Uterine smooth muscle cell (primary cell): ENCODE data around the gene PTPRH. TPM values are rescaled to one million over a fixed set of nuclear protein-coding genes. Genes with fewer than 3 reads are reported as not detected.

ENCODE experiments used
- total RNA-seq: library from RNA; depleted of rRNA; stranded (reverse); fragments of >200 nt; gene quantifications from 2 replicates; pipeline ENCODE4 v1.2.3, GENCODE V29; 2014

Gene PTPRH
- total RNA-seq = 7.4 and 15.3 TPM in 2 replicates

DNA sequence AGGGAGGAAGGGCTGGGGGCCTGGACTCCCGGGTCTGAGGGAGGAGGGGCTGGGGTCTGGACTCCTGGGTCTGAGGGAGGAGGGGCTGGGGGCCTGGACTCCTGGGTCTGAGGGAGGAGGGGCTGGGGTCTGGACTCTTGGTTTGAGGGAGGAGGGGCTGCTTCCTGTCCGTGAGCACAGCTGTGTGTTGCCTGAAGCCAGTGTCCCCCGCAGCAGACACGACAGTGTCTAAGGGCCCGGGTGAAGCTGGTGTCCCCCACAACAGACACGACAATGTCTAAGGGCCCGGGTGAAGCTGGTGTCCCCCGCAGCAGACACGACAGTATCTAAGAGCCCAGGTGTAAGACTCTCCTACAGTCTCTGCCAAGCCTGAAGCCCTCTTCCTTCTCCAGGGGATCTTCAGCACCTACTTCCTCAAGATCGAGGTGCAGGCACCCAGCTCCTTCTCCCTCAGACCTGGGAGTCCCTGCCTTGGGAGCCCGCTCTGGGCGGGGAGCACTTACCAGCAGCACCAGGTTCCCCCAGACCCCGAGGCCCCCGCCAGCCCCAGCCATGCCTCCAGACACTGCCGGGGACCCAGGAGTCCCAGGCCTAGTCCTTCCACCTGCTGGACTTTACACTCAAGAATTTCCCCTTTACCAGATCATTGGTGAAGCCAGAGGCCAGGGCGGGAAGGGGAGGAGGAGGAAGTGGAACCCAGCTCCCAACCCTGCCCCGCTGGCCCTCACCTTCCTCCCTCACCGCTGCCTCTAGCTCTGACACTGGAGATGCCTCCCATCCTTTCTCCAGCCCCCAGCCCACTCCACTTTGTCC lies at the start of gene PTPRH:
Gene PTPRH, minus strand, starts transcription at position 622 of the 813 bp plus-strand sequence. Its CDS starts 68 bp downstream, at position 554.

DNA sequence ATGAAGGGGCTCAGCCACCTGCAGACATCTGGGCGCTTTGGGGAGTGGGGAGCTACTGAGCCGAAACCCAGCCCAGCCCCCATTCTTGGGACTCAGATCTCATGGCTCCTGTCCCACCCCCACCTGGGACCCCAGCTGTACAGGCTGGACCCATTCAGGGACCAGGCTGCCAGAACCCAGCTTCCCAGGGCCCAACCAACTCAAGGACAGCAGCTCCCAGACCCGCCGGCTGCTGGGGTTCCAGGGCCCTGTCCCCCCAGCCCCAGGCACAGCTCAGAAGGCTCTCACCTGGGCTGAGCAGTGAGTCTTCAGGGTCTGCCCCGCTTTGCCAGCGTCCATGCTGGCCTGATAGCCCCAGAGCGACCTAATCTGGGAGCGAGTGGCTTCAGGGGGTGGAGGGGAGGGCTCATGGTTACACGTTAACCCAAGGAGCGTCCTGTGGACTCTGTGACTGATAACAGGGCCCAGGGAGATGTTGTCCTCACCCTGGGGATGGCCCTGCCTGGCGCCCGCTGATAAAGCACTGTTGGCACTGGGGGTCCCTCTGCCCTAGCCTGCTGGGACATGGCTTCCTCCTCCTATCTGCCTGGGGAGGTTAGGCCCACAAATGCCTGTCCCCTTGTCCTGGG lies 19.2 kb upstream of the PTPRH start, which contains the start of gene TMEM86B:
Gene TMEM86B, minus strand, starts transcription at position 361 of the 629 bp plus-strand sequence. Its CDS starts 22 bp downstream, at position 339.

GRCh38 chr19:55179606-55180484 lies 29.5 kb downstream of the PTPRH start, which contains the start of gene SYT5:
Gene SYT5 (minus strand): TSS chr19:55180289. CDS start chr19:55179041, 1,248 bp downstream.

GRCh38 chr19:55166530-55167268 lies 42.6 kb downstream of the PTPRH start, which contains the start of gene DNAAF3:
Gene DNAAF3 (minus strand): TSS chr19:55166613. CDS start chr19:55166413, 200 bp downstream.

DNA sequence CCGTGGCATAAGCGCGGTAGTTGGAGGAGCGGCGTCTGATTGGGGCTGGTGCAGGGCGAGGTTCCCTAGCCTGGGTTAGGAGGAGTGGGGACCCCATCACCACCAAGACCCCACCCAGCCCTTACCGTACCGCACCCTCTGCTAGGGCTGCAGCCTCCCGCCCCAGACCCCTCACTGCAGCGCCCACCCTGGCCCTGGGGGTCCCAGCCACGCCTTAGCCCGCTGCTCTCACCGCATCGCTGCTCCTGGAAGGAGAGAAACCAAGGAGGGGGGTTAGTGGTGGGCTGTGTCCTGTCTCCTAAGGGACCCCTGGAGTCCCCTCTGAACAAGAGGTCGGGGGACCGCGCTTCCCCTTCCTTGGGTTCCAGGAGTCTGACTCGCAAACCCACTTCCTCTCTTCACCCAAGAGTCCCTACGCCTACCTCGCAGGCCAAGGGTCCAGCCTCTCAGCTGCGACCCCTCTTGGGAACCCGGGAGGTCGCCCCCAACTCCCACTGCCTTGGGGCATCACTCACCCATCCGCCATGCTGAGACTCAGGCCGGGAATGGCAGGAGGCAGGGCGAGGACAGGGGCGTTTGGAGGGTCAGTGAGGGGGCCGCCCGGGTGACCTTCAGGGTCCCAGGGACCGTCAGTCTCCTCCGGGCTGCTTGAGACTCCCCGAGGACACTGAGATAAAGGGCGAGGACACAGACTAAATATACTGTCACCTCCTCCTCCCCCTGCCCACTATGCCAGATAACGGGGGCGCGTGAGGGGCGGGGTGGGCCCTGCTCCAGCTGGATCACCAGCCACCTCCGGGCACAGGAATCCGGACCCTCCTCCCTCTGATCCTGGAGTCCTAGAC lies 52.0 kb downstream of the PTPRH start, which contains the start of gene TNNI3:
Gene TNNI3, minus strand, starts transcription at position 669 of the 845 bp plus-strand sequence. Its CDS starts 143 bp downstream, at position 526.

DNA sequence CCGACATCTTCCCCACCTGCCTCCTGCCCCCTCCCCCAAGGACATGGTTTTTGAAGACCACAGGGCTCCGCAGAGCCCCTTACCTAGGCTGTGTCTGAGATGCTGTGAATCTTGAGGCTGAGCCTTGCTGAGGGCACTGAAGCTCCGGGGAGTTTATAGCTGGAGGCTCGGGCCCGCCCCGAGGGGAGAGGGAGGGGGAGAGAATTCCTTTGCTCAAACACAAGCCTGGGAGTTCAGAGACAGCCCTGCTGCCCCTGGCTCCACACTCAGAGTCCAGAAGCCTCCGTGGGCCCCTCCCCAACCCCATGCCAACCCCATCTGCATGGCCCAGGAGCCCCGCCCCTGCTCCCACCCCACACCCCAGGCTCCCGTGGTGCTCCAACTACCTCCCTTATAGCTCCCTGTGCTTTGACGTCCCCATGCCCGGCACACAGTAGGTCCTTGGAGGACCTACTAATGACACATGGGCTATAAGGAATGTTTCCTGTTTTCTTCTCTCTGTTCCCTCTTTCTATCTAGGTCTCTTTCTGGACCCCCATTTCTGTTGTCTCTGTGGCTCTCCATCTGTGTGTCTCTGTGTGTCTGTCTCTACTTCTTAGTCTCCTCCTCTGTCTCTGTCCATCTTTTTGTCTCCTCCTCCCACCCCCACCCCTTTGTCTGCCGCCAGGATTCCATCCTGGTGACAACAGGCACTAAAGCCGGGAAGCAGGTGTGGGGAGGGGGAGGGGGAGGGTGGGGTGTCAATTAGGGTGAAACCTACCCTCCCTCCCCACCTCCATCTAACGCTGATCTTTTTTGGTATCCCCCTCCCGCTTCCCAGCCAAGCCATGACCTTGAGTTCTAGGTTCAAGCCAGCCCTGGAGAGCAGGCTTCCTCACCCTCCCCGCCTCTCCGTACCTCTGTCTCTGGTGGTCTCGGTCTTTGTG lies 60.0 kb downstream of the PTPRH start, which contains the start of gene TNNT1:
Gene TNNT1, minus strand, starts transcription at position 129 of the 926 bp plus-strand sequence. CDS start 2,049 bp downstream, outside the sequence.

Other genes with a start within 250 kb of the PTPRH start
- gene NLRP2, start 243.1 kb downstream of the PTPRH start, total RNA-seq = under 0.01 and 0.33 TPM in 2 replicates
- not detected in 2 replicates for gene GP6, start 171.2 kb downstream of the PTPRH start, total RNA-seq
- 10.7 and 11.0 TPM in 2 replicates for gene RDH13, start 146.4 kb downstream of the PTPRH start, total RNA-seq
- 0.75 and 1.8 TPM in 2 replicates for gene EPS8L1, start 133.6 kb downstream of the PTPRH start, total RNA-seq
- gene PPP1R12C, start 91.9 kb downstream of the PTPRH start, total RNA-seq = 44.6 and 50.9 TPM in 2 replicates
- 4.1 and 4.5 TPM in 2 replicates for gene TNNT1, start 60.3 kb downstream of the PTPRH start, total RNA-seq
- gene TNNI3, start 51.8 kb downstream of the PTPRH start, total RNA-seq = not detected in 2 replicates
- gene DNAAF3, start 42.9 kb downstream of the PTPRH start, total RNA-seq = 0.33 and 0.75 TPM in 2 replicates
- gene SYT5, start 29.2 kb downstream of the PTPRH start, total RNA-seq = under 0.01 and 0.12 TPM in 2 replicates
- 1.6 and 1.7 TPM in 2 replicates for gene TMEM86B, start 19.3 kb upstream of the PTPRH start, total RNA-seq
- gene PPP6R1, start 49.5 kb upstream of the PTPRH start, total RNA-seq = 34.7 and 45.9 TPM in 2 replicates
- 32.7 and 45.6 TPM in 2 replicates for gene HSPBP1, start 70.6 kb upstream of the PTPRH start, total RNA-seq
- gene BRSK1, start 74.5 kb upstream of the PTPRH start, total RNA-seq = 7.0 and 9.2 TPM in 2 replicates
- not detected in 2 replicates for gene TMEM150B, start 115.8 kb upstream of the PTPRH start, total RNA-seq
- gene KMT5C, start 130.4 kb upstream of the PTPRH start, total RNA-seq = 6.5 and 12.1 TPM in 2 replicates
- not detected in 2 replicates for gene COX6B2, start 145.2 kb upstream of the PTPRH start, total RNA-seq
- not detected in 2 replicates for gene GARIN5B, start 153.8 kb upstream of the PTPRH start, total RNA-seq
- gene IL11, start 161.0 kb upstream of the PTPRH start, total RNA-seq = 6.9 and 8.5 TPM in 2 replicates
- 0.37 TPM in 1 of 2 replicates, not detected in the other for gene TMEM190, start 167.3 kb upstream of the PTPRH start, total RNA-seq
- 0.33 and 0.75 TPM in 2 replicates for gene TMEM238, start 174.8 kb upstream of the PTPRH start, total RNA-seq
- 393 and 410 TPM in 2 replicates for gene RPL28, start 176.4 kb upstream of the PTPRH start, total RNA-seq
- gene UBE2S, start 198.3 kb upstream of the PTPRH start, total RNA-seq = 268 and 487 TPM in 2 replicates
- not detected in 2 replicates for gene SHISA7, start 233.8 kb upstream of the PTPRH start, total RNA-seq